ENCODE data around the gene PLTP.
"Not testable (repeated sequence)": the region's sequence is repeated elsewhere in the genome, so short reads cannot be mapped to it uniquely, and the experiment has no call there.

PLTP gene

DNA sequence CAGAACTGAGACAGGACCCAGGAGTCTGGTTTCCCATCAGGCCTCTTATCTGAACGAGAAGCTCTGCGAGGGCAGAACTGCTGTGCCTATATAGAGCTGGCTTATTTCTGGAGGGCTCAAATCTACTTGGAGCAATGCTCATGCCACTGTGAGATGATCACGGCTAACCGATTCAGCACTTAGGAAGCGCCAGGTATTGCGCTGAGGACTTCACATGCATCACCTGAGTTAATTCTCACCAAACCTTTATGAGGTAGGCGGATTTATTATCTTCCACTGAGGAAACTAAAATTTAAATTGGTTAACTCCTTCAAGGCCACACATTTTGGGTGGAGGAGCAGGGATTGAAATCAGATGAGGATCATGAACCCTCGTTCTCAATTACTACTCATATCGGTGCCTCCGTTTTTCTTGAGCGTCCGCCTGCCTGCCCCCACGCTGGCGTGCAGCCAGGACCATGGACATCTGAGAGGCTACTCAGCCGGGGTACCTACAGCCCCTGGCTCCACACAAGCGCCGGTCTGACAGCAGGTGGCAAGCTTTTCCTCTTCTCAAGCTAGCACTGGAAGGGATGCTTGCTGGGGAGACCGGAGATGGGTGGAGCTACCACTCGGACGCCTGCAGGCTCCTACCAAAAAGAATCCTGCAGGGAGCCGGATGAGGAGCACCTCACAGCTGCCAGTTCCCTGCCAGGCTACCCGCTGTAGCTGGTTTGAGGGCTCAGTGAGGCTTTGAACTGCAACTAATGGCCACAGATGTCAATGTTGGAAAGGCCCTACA is 21.5 kb upstream of the PLTP start:
- H3K27me3 Mint-ChIP-seq: no peaks in the 10 kb centered on the region
- peak overlapping the region; percentile 93 for H3K4me3 Mint-ChIP-seq
- H3K4me1 Mint-ChIP-seq: peaks cover 25% of the 10 kb centered on the region
- H3K27ac Mint-ChIP-seq: peak overlapping the region; percentile 97
- no peaks in the 10 kb centered on the region for H3K9me3 Mint-ChIP-seq
- H3K36me3 Mint-ChIP-seq: peaks cover 8% of the 10 kb centered on the region

DNA sequence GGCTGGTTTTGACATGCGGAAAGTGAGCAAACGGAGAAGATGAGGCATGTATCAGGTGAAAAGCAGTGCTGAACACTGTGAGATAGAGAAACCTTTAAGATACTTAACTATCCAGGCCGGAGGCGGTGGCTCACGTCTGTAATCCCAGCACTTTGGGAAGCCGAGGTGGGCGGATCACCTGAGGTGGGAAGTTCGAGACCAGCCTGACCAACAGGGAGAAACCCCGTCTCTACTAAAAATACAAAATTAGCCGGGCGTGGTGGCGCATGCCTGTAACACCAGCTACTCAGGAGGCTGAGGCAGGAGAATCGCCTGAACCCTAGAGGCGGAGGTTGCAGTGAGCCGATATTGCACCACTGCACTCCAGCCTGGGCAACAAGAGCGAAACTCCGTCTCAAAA is 19.7 kb upstream of the PLTP start:
- H3K27ac Mint-ChIP-seq, H3K4me1 Mint-ChIP-seq, H3K4me3 Mint-ChIP-seq, H3K9me3 Mint-ChIP-seq, H3K27me3 Mint-ChIP-seq, H3K36me3 Mint-ChIP-seq: not testable (repeated sequence)

DNA sequence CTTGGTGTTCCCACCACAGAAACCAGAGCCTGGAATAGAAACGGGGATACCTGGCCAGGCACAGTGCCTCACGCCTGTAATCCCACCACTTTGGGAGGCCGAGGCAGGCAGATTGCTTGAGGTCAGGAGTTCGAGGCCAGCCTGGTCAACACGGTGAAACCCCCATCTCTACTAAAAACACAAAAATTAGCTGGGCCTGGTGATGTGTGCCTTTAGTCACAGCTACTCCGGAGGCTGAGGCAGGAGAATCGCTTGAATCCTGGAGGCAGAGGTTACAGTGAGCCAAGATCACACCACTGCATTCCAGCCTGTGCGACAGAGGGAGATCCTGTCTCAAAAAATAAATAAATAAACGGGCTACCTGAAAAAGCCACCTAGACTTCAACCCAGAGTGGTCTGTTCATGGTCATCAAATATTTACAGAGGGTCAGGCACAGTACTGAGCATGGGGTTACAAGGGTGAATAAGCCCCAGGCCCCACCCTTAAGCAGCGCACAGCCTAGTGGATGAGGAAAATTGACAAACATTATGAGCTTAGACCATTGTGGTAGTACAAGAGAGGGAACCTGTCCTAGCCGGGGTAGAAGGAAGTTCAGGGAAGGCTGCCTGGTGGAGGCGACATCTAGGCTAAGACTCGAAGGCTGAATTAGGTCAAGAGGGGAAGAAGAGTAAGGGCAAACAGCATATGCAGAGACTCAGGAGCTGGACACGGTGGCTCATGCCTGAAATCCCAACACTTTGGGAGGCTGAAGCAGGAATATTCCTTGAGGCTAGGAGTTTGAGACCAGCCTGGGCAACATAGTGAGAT is 15.3 kb upstream of the PLTP start:
- Mint-ChIP-seq H3K27ac (no peak overlapping the region), H3K4me3 (no peak overlapping the region), H3K4me1 (peaks cover 3% of the 10 kb centered on the region), H3K27me3 (no peaks in the 10 kb centered on the region), H3K36me3 (no peaks in the 10 kb centered on the region), H3K9me3 (no peaks in the 10 kb centered on the region)

DNA sequence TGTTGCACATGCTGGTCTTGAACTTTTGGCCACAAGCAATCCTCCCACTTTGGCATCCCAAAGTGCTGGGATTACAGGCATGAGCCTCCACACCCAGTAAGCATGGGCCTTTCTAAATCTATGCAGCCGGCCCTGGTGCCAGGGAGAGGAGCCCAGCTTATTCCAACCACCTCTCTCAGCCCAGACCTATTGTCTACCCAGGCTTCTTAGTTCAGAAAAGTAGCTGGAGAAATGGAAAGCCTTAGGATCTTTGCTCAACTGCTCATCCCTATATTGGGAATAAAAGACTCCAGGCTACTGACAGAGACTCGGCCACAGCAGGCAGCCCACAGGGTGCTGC is 14.7 kb upstream of the PLTP start:
- Mint-ChIP-seq H3K27ac (no peak overlapping the region), H3K36me3 (no peaks in the 10 kb centered on the region), H3K27me3 (peaks cover under 1% of the 10 kb centered on the region), H3K4me3 (no peak overlapping the region), H3K4me1 (peaks cover 6% of the 10 kb centered on the region), H3K9me3 (no peaks in the 10 kb centered on the region)

DNA sequence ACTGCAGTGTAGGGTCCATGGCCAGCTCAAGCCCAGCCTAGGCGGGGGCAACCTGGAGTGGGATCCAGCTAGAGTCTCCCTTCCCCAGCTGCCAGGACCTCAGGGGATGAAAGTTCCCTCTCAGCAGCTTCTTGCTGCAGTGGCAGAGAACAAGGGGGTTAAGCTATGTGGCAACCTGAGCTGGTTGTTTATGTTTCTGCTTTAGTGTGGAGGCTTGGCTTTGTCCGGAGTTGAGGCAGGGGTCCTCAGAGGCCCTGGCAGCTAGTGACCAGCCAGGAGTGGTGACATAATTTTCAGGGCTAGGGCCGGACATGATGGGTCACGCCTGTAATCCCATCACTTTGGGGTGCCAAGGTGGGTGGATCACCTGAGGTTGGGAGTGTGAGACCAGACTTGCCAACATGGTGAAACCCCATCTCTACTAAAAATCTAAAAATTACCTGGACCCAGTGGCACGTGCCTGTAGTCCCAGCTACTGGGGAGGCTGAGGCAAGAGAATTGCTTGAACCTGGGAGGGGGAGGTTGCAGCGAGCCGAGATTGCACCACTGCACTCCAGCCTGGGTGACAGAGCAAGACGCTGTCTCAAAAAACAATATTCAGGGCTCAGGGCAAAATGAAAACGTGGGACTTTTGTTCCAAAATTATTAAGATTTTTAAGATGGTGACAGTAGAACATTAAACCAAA is 14.0 kb upstream of the PLTP start:
- no peak overlapping the region for H3K27ac Mint-ChIP-seq
- H3K27me3 Mint-ChIP-seq: peaks cover 1% of the 10 kb centered on the region
- H3K4me1 Mint-ChIP-seq: peaks cover 8% of the 10 kb centered on the region
- no peaks in the 10 kb centered on the region for H3K36me3 Mint-ChIP-seq
- no peaks in the 10 kb centered on the region for H3K9me3 Mint-ChIP-seq
- H3K4me3 Mint-ChIP-seq: no peak overlapping the region

DNA sequence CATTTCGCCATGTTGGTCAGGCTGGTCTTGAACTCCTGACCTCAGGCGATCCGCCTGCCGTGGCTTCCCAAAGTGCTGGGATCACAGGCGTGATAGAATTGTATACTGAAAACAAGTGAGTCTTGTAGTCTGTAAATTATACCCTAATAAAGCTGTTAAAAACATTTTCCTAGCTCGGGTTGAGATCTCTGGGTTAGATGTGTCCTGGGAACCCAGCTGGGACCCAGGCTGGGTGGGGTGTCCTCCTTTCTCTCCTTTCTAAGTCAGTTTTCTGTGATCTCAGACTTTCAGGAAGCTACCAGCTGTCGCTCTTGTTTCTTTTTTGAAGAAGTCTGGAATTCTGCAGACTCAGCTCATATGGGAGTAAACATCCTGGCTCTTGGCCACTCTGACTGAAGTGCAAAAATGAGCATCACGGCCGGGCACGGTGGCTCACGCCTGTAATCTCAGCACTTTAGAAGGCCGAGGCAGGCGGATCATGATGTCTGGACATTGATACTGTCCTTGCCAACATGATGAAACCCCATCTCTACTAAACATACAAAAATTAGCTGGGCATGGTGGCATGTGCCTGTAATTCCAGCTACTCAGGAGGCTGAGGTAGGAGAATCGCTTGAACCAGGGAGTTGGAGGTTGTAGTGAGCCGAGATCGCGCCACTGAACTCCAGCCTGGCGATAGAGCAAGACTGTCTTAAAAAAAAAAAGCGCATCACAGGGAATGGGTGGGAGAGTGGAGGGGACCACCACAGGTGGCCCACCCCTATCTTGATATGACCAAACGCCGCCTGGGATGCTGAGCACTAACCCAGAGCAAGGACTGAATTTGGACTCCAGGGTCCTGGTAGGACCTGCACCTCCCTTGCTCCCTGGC is 12.7 kb upstream of the PLTP start:
- Mint-ChIP-seq H3K27me3 (peaks cover 1% of the 10 kb centered on the region), H3K9me3 (no peaks in the 10 kb centered on the region), H3K36me3 (no peaks in the 10 kb centered on the region), H3K27ac (no peak overlapping the region), H3K4me3 (no peak overlapping the region), H3K4me1 (peaks cover 8% of the 10 kb centered on the region)

DNA sequence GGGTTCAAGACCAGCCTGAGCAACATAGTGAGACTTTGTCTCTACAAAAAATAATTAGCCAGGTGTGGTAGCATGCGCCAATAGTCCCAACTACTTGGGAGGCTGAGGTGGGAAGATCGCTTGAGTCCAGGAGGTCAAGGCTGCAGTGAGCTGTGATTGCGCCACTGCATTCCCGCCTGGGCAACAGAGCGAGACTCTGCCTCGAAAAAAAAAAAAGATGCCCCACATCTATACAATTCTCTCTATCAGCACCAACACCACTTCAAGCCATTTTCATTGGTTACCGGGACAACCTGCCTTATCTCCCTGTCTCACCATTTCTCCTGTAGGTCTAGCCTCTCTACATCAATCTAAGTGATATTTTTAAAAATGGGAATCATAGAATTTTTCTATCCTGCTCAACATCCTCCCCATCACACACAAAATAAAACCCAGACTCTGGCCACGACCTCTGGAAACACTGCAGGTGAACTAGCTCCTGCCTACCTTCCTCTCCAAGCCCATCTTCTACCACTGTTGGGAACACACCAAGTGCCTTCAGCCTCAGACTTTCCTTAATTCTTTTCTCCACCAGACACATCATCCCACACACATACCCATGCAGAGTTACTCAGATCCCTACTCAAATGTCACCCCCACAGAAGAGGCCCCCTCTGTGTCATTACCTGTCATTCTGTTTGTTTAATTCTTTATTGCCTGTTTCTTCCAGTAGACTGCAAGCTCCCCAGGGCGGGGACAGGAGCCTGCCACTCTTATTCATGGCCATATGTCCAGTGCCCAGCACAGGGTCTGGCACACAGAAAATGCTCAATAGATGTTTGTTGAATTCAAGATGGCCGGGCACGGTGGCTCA is 9.6 kb upstream of the PLTP start:
- H3K27ac Mint-ChIP-seq: peak overlapping the region; percentile 43
- no peaks in the 10 kb centered on the region for H3K36me3 Mint-ChIP-seq
- peaks cover 3% of the 10 kb centered on the region for H3K27me3 Mint-ChIP-seq
- H3K9me3 Mint-ChIP-seq: no peaks in the 10 kb centered on the region
- peaks cover 8% of the 10 kb centered on the region for H3K4me1 Mint-ChIP-seq
- H3K4me3 Mint-ChIP-seq: no peak overlapping the region

DNA sequence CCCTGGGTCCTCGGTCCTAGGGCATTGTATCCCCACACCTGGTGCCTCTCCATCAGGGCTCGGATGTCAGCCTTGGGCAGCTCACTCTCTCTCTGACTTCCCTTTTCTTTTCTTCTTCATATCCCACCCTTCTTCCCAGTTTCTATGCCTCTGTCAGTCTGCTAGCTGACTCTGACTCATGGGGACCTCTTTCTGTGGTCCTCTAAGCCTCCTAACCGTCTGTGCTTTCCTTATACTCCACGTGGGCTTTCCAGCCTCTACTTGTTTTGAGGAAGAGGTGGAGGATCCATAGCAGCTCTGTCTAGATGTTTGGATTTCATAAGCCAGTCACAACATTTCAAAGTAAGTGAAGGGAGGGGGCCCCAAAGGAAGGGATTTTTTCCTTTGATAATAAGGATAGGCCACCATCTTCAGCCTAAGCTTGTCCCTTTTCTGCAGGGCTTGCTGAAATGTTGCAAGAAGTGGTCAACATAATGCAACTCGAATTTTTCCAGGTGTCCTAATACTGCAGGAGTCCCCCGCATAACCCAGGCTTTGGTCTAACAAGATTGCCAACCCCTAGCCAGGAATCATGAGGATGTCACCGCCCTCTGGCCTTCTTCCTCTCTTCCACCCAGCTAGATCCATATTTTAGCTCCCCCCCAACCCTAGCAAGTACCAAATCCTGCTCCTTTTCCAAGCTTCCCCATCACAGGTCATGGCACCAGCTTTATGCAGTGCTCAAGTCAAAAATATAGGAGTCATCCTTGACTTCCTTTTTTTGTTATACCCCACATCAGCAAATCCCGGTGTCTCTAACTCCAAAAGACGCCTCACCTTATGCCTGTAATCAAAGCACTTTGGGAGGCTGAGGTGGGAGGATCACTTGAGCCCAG is 8.7 kb upstream of the PLTP start:
- no peaks in the 10 kb centered on the region for H3K36me3 Mint-ChIP-seq
- H3K27ac Mint-ChIP-seq: no peak overlapping the region
- H3K27me3 Mint-ChIP-seq: peaks cover 6% of the 10 kb centered on the region
- peaks cover 8% of the 10 kb centered on the region for H3K4me1 Mint-ChIP-seq
- no peaks in the 10 kb centered on the region for H3K9me3 Mint-ChIP-seq
- H3K4me3 Mint-ChIP-seq: no peak overlapping the region

DNA sequence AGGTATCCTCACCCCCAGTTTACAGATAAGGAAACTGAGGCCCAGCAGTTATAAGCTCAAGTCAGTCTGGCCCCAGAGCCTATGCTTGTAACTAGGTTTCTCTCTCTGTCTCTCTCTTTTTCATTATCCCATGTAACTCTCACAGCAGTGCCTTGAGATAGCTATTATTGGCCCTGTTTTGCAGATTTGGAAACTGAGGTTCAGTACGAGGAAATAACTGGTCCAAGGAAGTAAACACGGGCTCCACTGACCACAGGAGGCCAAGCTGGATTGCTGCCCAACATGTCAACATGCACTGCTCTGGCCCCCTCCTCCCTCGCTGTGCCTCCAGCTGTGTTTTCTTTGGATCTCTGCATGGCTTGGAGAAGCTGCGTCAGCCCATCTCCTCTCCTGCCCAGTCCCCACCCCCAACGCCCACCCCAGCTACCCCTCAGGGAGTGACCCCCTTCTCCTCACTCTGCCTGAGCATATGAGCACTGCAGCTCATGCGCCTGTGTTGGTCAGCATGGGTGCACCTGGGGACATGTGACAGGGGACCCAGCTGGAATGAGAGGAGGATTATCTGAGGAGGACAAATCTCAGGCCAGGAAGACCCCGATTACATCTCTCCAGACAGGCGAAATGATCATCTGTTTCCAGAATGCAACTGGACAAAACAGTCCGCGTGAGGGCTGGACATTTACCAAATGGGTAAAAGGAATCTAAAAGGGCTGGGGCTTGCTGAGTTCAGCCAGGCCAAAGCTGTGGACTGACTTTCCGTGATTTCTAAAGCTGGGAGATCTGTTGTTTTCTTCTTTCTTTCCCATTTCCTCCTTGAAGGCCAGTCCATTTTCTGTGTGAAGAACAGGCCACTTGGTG is 7.8 kb upstream of the PLTP start:
- Mint-ChIP-seq H3K36me3 (no peaks in the 10 kb centered on the region), H3K9me3 (no peaks in the 10 kb centered on the region), H3K27ac (no peak overlapping the region), H3K4me1 (peaks cover 8% of the 10 kb centered on the region), H3K27me3 (peaks cover 8% of the 10 kb centered on the region), H3K4me3 (no peak overlapping the region)

DNA sequence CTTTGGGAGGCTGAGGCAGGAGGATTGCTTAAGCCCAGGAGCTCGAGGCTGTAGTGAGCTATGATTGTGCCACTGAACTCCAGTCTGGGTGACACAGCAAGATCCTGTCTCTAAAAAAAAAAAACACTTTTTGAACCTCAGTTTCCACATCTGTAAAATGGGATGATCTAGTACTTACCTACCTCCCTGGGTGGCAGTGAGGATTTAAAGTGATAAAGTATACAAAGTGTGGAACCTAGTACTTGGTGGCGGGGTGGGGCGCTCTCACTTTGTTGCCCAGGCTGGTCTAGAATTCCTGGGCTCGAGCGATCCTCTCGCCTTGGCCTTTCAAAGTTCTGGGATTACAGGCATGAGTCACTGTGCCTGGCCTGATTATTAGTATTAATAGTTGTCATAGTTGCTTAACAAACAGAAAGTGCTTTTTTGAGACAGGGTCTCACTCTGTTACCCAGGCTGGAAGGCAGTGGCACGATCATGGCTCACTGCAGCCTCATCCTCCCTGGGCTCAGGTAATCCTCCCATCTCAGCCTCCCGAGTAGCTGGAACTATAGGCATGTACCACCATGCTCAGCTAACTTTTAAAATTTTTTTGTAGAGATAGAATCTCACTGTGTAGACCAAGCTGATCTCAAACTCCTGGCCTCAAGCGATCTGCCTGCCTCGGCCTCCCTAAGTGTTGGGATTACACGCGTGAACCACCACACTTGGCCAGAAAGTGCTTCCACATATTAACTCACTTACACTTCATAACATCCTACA is 7.0 kb upstream of the PLTP start:
- Mint-ChIP-seq H3K9me3 (no peaks in the 10 kb centered on the region), H3K4me1 (peaks cover 4% of the 10 kb centered on the region), H3K36me3 (no peaks in the 10 kb centered on the region), H3K27me3 (peaks cover 13% of the 10 kb centered on the region), H3K27ac (no peak overlapping the region), H3K4me3 (no peak overlapping the region)

DNA sequence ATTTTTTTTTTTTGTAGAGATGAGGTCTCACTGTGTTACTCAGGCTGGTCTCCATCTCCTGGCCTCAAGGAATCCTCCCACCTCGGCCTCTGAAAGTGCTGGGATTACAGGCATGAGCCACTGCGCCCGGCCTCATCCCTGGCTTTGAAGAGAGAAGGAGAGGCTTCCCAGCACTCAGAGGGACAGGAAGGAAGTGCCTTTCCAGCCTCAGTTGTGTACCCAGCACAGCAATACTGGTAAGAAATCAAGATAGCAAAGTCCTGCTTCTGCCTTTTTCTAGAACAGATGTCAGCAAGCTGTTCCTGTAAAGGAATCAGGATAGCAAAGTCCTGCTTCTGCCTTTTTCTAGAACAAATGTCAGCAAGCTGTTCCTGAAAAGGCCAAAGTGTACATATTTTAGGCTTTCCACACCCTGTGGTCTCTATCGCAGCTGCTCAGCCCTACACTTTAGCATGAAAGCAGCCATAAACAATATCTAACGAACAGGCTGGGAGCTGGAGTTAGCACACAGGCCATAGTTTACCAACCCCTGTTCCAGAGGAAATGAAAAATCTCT is 6.3 kb upstream of the PLTP start:
- Mint-ChIP-seq H3K9me3 (no peaks in the 10 kb centered on the region), H3K4me1 (peaks cover 4% of the 10 kb centered on the region)

DNA sequence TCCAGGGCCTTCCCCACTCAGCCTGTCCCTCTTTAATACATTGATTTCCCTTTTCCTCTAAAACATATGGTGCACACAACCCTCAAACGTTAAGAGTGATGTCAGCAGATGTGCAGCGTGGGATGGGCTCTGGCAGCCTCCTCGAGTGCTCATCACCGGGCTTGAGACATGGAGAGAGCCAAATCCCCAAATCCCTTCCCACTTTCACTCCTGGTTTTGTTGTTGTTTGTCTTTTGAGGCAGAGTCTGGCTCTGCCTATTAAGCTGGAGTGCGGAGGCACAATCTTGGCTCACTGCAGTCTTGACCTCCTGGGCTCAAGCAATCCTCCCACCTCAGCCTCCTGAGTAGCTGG is 5.8 kb upstream of the PLTP start:
- H3K4me3 Mint-ChIP-seq: no peak overlapping the region

More for the DNA sequence above, 6.3 kb upstream of the PLTP start:
- no peak overlapping the region for H3K4me3 Mint-ChIP-seq
- no peaks in the 10 kb centered on the region for H3K36me3 Mint-ChIP-seq
- H3K27ac Mint-ChIP-seq: no peak overlapping the region
- peaks cover 13% of the 10 kb centered on the region for H3K27me3 Mint-ChIP-seq

More for the DNA sequence above, 5.8 kb upstream of the PLTP start:
- Mint-ChIP-seq H3K27me3 (peaks cover 15% of the 10 kb centered on the region), H3K27ac (no peak overlapping the region), H3K36me3 (no peaks in the 10 kb centered on the region), H3K4me1 (peaks cover 4% of the 10 kb centered on the region), H3K9me3 (no peaks in the 10 kb centered on the region)
